D721Med (cell line): Measurements from ENCODE around the gene CCDC9.
A peak's percentile ranks its signal among the peaks of the same experiment; 100 is the strongest.

Source experiments
- DNase-seq: peaks from one replicate; pipeline ENCODE4 v3.0.0; 2011; ENCODE audit warnings: low spot score; ENCODE audit not compliant: insufficient read length
- FAIRE-seq: peaks from 2 replicates; lab custom pipeline; 2011; peaks lifted over from hg19 to GRCh38; lab: Jason Lieb, UNC
- CTCF ChIP-seq: IDR thresholded peaks from 2 replicates; pipeline ENCODE4 v1.5.1; 2012; ENCODE audit warnings: mild to moderate bottlenecking, control low read depth; ENCODE audit not compliant: insufficient read depth; ENCODE audit errors: missing control alignments

Gene CCDC9

GRCh38 chr19:47255879-47256692, at the start of gene CCDC9:
CCDC9 (plus strand) TSS chr19:47256525; CDS start chr19:47258401, 1,876 bp downstream.
- no peak for TF ChIP-seq CTCF
- peak; percentile 81 for DNase-seq

GRCh38 chr19:47209319-47210179, 46.8 kb upstream of the CCDC9 start:
- TF ChIP-seq CTCF, result no peak
- DNase-seq (no peak), FAIRE-seq (no peak)

More at GRCh38 chr19:47255879-47256692, at the start of gene CCDC9:
- FAIRE-seq, result no peak

GRCh38 chr19:47210180-47210490, 46.2 kb upstream of the CCDC9 start:
- DNase-seq (no peak), FAIRE-seq (no peak)
- TF ChIP-seq CTCF, result no peak

GRCh38 chr19:47210689-47211316, 45.5 kb upstream of the CCDC9 start:
- FAIRE-seq, result no peak
- peak; percentile 55 for DNase-seq
- TF ChIP-seq CTCF, result peak; percentile 88

GRCh38 chr19:47215581-47215980, 40.7 kb upstream of the CCDC9 start:
- no peak for FAIRE-seq
- DNase-seq, result no peak
- no peak for TF ChIP-seq CTCF

- DNase-seq (no peak), FAIRE-seq (no peak)
- no peak for TF ChIP-seq CTCF
Observed at GRCh38 chr19:47221080-47221841, 35.1 kb upstream of the CCDC9 start.
